GM18907 (cell line): ENCODE data around the gene DUSP22.

Experiments
- ATAC-seq: cut with Tn5 transposase; IDR thresholded peaks from one replicate; pipeline ENCODE4 v1.9.1; 2021; ENCODE audit warnings: mild to moderate bottlenecking, moderate library complexity; ENCODE audit not compliant: unreplicated experiment

The DUSP22 gene

GRCh38 chr6:348860-349396 lies 56.6 kb downstream of the DUSP22 start:
- no peak for ATAC-seq

GRCh38 chr6:349491-349921 lies 57.2 kb downstream of the DUSP22 start:
- no peak for ATAC-seq

- ATAC-seq = no peak
These were observed 58.1 kb downstream of the DUSP22 start for GRCh38 chr6:350371-350770.

- ATAC-seq = no peak
These were observed 59.0 kb downstream of the DUSP22 start for GRCh38 chr6:351011-351866.

GRCh38 chr6:351867-352289 lies 59.6 kb downstream of the DUSP22 start:
- no peak for ATAC-seq

- no peak for ATAC-seq
These were observed 60.2 kb downstream of the DUSP22 start for GRCh38 chr6:352474-352873.

GRCh38 chr6:352896-353470 lies 60.7 kb downstream of the DUSP22 start:
- no peak for ATAC-seq

GRCh38 chr6:353642-354614 lies 61.6 kb downstream of the DUSP22 start:
- ATAC-seq = no peak

GRCh38 chr6:354631-355280 lies 62.5 kb downstream of the DUSP22 start:
- no peak for ATAC-seq

GRCh38 chr6:355373-356208 lies 63.3 kb downstream of the DUSP22 start:
- ATAC-seq = no peak

GRCh38 chr6:356828-357251 lies 64.6 kb downstream of the DUSP22 start:
- ATAC-seq = peak; percentile 56

- no peak for ATAC-seq
These were observed 65.0 kb downstream of the DUSP22 start for GRCh38 chr6:357261-357790.

GRCh38 chr6:357791-358341 lies 65.6 kb downstream of the DUSP22 start:
- ATAC-seq = no peak

- no peak for ATAC-seq
These were observed 66.1 kb downstream of the DUSP22 start for GRCh38 chr6:358432-358831.

- no peak for ATAC-seq
These were observed 66.6 kb downstream of the DUSP22 start for GRCh38 chr6:358847-359246.

GRCh38 chr6:359261-360035 lies 67.2 kb downstream of the DUSP22 start:
- ATAC-seq = no peak

GRCh38 chr6:360349-360748 lies 68.1 kb downstream of the DUSP22 start:
- ATAC-seq = no peak

- ATAC-seq = no peak
These were observed 68.6 kb downstream of the DUSP22 start for GRCh38 chr6:360764-361373.
